T-helper 1 cell treated with Interleukin-12 subunit alpha and Interleukin-12 subunit beta and Interleukin-4 antibody, amounts not matched to agents 30 μg/mL and 1 μg/mL, for 36 hours (primary cell): ENCODE results near the gene NEUROG1.
"Not testable (repeated sequence)": the region's sequence is repeated elsewhere in the genome, so short reads cannot be mapped to it uniquely, and the experiment has no call there.

Experiments
- H3K27ac Mint-ChIP-seq: one replicate; pipeline ENCODE4 v1.8.0; 2021; ENCODE audit warnings: mild to moderate bottlenecking, mixed read lengths
- H3K27me3 Mint-ChIP-seq: one replicate; pipeline ENCODE4 v1.8.0; 2021; ENCODE audit warnings: low read depth, mixed read lengths
- H3K36me3 Mint-ChIP-seq: one replicate; pipeline ENCODE4 v1.8.0; 2021; ENCODE audit warnings: low read depth, mixed read lengths
- H3K4me1 Mint-ChIP-seq: one replicate; pipeline ENCODE4 v1.8.0; 2021; ENCODE audit warnings: low read depth, mixed read lengths
- H3K4me3 Mint-ChIP-seq: one replicate; pipeline ENCODE4 v1.8.0; 2021; ENCODE audit warnings: mild to moderate bottlenecking, moderate library complexity, mixed read lengths
- H3K9me3 Mint-ChIP-seq: one replicate; pipeline ENCODE4 v1.8.0; 2021; ENCODE audit warnings: mixed read lengths

The NEUROG1 gene

GRCh38 chr5:135537271-135537670 is 1.5 kb upstream of the NEUROG1 start:
- no peak overlapping the region for H3K27ac Mint-ChIP-seq
- H3K9me3 Mint-ChIP-seq, result no peaks in the 10 kb centered on the region
- H3K4me1 Mint-ChIP-seq, result peaks cover 4% of the 10 kb centered on the region
- H3K27me3 Mint-ChIP-seq, result peaks cover 88% of the 10 kb centered on the region
- H3K4me3 Mint-ChIP-seq, result no peak overlapping the region
- H3K36me3 Mint-ChIP-seq, result no peaks in the 10 kb centered on the region

- Mint-ChIP-seq H3K4me3 (no peak overlapping the region), H3K9me3 (no peaks in the 10 kb centered on the region)
These were observed 344 bp downstream of the NEUROG1 start for GRCh38 chr5:135535420-135535819.

GRCh38 chr5:135534609-135535419 is 950 bp downstream of the NEUROG1 start:
- no peaks in the 10 kb centered on the region for H3K9me3 Mint-ChIP-seq
- H3K4me3 Mint-ChIP-seq, result no peak overlapping the region
- peak overlapping the region; percentile 65 for H3K27ac Mint-ChIP-seq
- H3K4me1 Mint-ChIP-seq, result peaks cover 4% of the 10 kb centered on the region
- H3K36me3 Mint-ChIP-seq, result no peaks in the 10 kb centered on the region
- H3K27me3 Mint-ChIP-seq, result peaks cover 86% of the 10 kb centered on the region

More at GRCh38 chr5:135535420-135535819, 344 bp downstream of the NEUROG1 start:
- no peaks in the 10 kb centered on the region for H3K36me3 Mint-ChIP-seq
- H3K4me1 Mint-ChIP-seq, result peaks cover 4% of the 10 kb centered on the region
- peaks cover 85% of the 10 kb centered on the region for H3K27me3 Mint-ChIP-seq
- no peak overlapping the region for H3K27ac Mint-ChIP-seq

- Mint-ChIP-seq H3K9me3 (no peaks in the 10 kb centered on the region), H3K27me3 (peaks cover 76% of the 10 kb centered on the region), H3K4me3 (no peak overlapping the region), H3K27ac (no peak overlapping the region), H3K4me1 (peaks cover 4% of the 10 kb centered on the region), H3K36me3 (no peaks in the 10 kb centered on the region)
These were observed 2.0 kb downstream of the NEUROG1 start for GRCh38 chr5:135533794-135534193.

- no peak overlapping the region for H3K27ac Mint-ChIP-seq
- no peak overlapping the region for H3K4me3 Mint-ChIP-seq
- peaks cover 72% of the 10 kb centered on the region for H3K27me3 Mint-ChIP-seq
- H3K9me3 Mint-ChIP-seq, result no peaks in the 10 kb centered on the region
- H3K4me1 Mint-ChIP-seq, result peaks cover 4% of the 10 kb centered on the region
- no peaks in the 10 kb centered on the region for H3K36me3 Mint-ChIP-seq
These were observed 2.4 kb downstream of the NEUROG1 start for GRCh38 chr5:135533334-135533733.

GRCh38 chr5:135529576-135529975 is 6.2 kb downstream of the NEUROG1 start:
- H3K4me3 Mint-ChIP-seq, H3K9me3 Mint-ChIP-seq: not testable (repeated sequence)

GRCh38 chr5:135526924-135527323 is 8.8 kb downstream of the NEUROG1 start:
- Mint-ChIP-seq H3K4me3 (no peak overlapping the region), H3K27ac (no peak overlapping the region), H3K4me1 (no peaks in the 10 kb centered on the region), H3K9me3 (peaks cover 2% of the 10 kb centered on the region), H3K27me3 (peaks cover 45% of the 10 kb centered on the region), H3K36me3 (no peaks in the 10 kb centered on the region)

More at GRCh38 chr5:135529576-135529975, 6.2 kb downstream of the NEUROG1 start:
- not testable (repeated sequence) for H3K36me3 Mint-ChIP-seq, H3K27ac Mint-ChIP-seq, H3K4me1 Mint-ChIP-seq
- peaks cover 68% of the 10 kb centered on the region for H3K27me3 Mint-ChIP-seq

GRCh38 chr5:135521964-135522363 is 13.8 kb downstream of the NEUROG1 start:
- Mint-ChIP-seq H3K4me1 (no peaks in the 10 kb centered on the region), H3K27me3 (peaks cover 47% of the 10 kb centered on the region), H3K27ac (no peak overlapping the region), H3K4me3 (no peak overlapping the region), H3K9me3 (peaks cover 3% of the 10 kb centered on the region), H3K36me3 (no peaks in the 10 kb centered on the region)

- Mint-ChIP-seq H3K27me3 (peaks cover 42% of the 10 kb centered on the region), H3K27ac (no peak overlapping the region), H3K9me3 (peaks cover 3% of the 10 kb centered on the region), H3K36me3 (no peaks in the 10 kb centered on the region), H3K4me1 (no peaks in the 10 kb centered on the region), H3K4me3 (no peak overlapping the region)
These were observed 18.1 kb downstream of the NEUROG1 start for GRCh38 chr5:135517631-135518030.

GRCh38 chr5:135514116-135514515 is 21.6 kb downstream of the NEUROG1 start:
- H3K27me3 Mint-ChIP-seq, result peaks cover 50% of the 10 kb centered on the region
- no peak overlapping the region for H3K27ac Mint-ChIP-seq
- H3K9me3 Mint-ChIP-seq, result no peaks in the 10 kb centered on the region
- no peak overlapping the region for H3K4me3 Mint-ChIP-seq
- no peaks in the 10 kb centered on the region for H3K4me1 Mint-ChIP-seq
- H3K36me3 Mint-ChIP-seq, result no peaks in the 10 kb centered on the region

GRCh38 chr5:135511761-135512575 is 23.8 kb downstream of the NEUROG1 start:
- Mint-ChIP-seq H3K27ac (no peak overlapping the region), H3K36me3 (no peaks in the 10 kb centered on the region)

GRCh38 chr5:135509995-135510394 is 25.8 kb downstream of the NEUROG1 start:
- no peaks in the 10 kb centered on the region for H3K36me3 Mint-ChIP-seq
- no peak overlapping the region for H3K4me3 Mint-ChIP-seq
- no peak overlapping the region for H3K27ac Mint-ChIP-seq
- H3K9me3 Mint-ChIP-seq, result no peaks in the 10 kb centered on the region
- peaks cover 49% of the 10 kb centered on the region for H3K27me3 Mint-ChIP-seq
- no peaks in the 10 kb centered on the region for H3K4me1 Mint-ChIP-seq

More at GRCh38 chr5:135511761-135512575, 23.8 kb downstream of the NEUROG1 start:
- Mint-ChIP-seq H3K4me3 (no peak overlapping the region), H3K9me3 (no peaks in the 10 kb centered on the region), H3K27me3 (peaks cover 52% of the 10 kb centered on the region), H3K4me1 (no peaks in the 10 kb centered on the region)

- Mint-ChIP-seq H3K36me3 (no peaks in the 10 kb centered on the region), H3K4me3 (no peak overlapping the region), H3K27me3 (peaks cover 50% of the 10 kb centered on the region), H3K27ac (no peak overlapping the region), H3K4me1 (no peaks in the 10 kb centered on the region), H3K9me3 (no peaks in the 10 kb centered on the region)
These were observed 27.2 kb downstream of the NEUROG1 start for GRCh38 chr5:135508496-135509005.

GRCh38 chr5:135505973-135506372 is 29.8 kb downstream of the NEUROG1 start:
- no peak overlapping the region for H3K27ac Mint-ChIP-seq
- H3K9me3 Mint-ChIP-seq, result no peaks in the 10 kb centered on the region
- no peak overlapping the region for H3K4me3 Mint-ChIP-seq
- H3K36me3 Mint-ChIP-seq, result no peaks in the 10 kb centered on the region
- no peaks in the 10 kb centered on the region for H3K4me1 Mint-ChIP-seq
- H3K27me3 Mint-ChIP-seq, result peaks cover 50% of the 10 kb centered on the region

GRCh38 chr5:135504376-135504775 is 31.4 kb downstream of the NEUROG1 start:
- Mint-ChIP-seq H3K36me3 (no peaks in the 10 kb centered on the region), H3K27ac (no peak overlapping the region), H3K27me3 (peaks cover 43% of the 10 kb centered on the region), H3K4me3 (no peak overlapping the region), H3K9me3 (no peaks in the 10 kb centered on the region), H3K4me1 (no peaks in the 10 kb centered on the region)
